Loucy (cell line): Measurements from ENCODE around the gene ILKAP.

Experiments
- CTCF ChIP-seq: fragments of 200-600 bp; sonication (generic); conservative IDR thresholded peaks from 2 replicates; pipeline ENCODE4 v1.5.1; 2014; ENCODE audit warnings: mild to moderate bottlenecking, antibody characterized with exemption, low read length
- EZH2phosphoT487 ChIP-seq: fragments of 200-600 bp; IDR thresholded peaks from 2 replicates; pipeline ENCODE4 v1.6.1; 2018; ENCODE audit warnings: antibody characterized with exemption, mild to moderate bottlenecking, moderate library complexity, borderline replicate concordance

GRCh38 chr2:238132463-238133450 lies 70.7 kb downstream of the ILKAP start:
- no peak for TF ChIP-seq EZH2phosphoT487
- no peak for TF ChIP-seq CTCF
